Measurements from ENCODE around the gene MEGF11. TPM values are rescaled to one million over a fixed set of nuclear protein-coding genes. Genes with fewer than 3 reads are reported as not detected.

Gene MEGF11
- total RNA-seq, result not detected in 2 replicates

GRCh38 chr15:66253418-66254088, at the start of gene MEGF11:
Gene MEGF11 (minus strand): TSS chr15:66253750. CDS start chr15:66128403, 125,347 bp downstream.

DNA sequence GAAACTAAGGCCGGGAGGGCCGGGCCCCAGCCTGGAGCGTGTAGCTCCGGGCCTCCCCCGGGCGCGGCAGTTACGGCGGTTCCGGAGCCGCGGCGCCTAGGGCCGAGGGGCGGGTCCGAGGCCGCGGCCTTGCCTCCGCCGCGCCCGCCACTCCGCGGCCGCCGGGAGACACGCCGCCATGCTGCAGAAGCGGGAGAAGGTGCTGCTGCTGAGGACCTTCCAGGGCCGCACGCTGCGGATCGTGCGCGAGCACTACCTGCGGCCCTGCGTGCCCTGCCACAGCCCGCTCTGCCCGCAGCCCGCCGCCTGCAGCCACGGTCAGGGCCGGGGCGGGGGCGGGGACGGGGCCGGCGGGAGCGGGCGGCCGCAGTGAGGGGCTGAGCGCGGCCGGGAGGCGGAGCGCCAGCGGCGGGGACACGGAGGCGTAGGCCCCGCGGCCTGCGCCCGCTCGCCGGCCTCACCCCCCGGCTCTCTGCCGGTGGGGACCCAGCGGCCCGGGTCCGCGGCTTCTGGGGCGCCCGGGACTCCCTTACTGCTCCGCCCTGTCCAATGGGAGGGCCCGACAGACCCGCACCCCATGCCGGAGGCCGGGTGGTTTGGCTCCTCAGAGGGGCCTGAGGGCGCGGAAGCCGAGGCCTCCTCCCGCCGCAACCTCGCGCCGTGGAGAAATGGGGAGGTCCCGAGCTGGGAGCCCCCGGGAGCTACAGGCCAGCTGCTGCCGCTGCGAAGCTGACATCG, 40.0 kb upstream of the MEGF11 start, which contains the start of gene DIS3L:
TSS of gene DIS3L (plus strand) at position 150 of the 738 bp plus-strand sequence. CDS start at position 179, 29 bp downstream.

GRCh38 chr15:65869126-65869953, 384.2 kb downstream of the MEGF11 start, which contains the start of gene RAB11A:
Gene RAB11A (plus strand): TSS chr15:65869491. CDS start chr15:65869586, 95 bp downstream.

Other genes with a start within 250 kb of the MEGF11 start
- gene DIS3L, start 39.8 kb upstream of the MEGF11 start, total RNA-seq, result 22.4 and 34.1 TPM in 2 replicates
- gene TIPIN, start 102.9 kb upstream of the MEGF11 start, total RNA-seq, result 9.9 and 10.0 TPM in 2 replicates
- 12.0 and 25.8 TPM in 2 replicates for gene MAP2K1, start 133.2 kb upstream of the MEGF11 start, total RNA-seq
- gene SNAPC5, start 244.0 kb upstream of the MEGF11 start, total RNA-seq, result 25.1 and 37.2 TPM in 2 replicates